ENCODE data around the gene FLAD1.

DNA sequence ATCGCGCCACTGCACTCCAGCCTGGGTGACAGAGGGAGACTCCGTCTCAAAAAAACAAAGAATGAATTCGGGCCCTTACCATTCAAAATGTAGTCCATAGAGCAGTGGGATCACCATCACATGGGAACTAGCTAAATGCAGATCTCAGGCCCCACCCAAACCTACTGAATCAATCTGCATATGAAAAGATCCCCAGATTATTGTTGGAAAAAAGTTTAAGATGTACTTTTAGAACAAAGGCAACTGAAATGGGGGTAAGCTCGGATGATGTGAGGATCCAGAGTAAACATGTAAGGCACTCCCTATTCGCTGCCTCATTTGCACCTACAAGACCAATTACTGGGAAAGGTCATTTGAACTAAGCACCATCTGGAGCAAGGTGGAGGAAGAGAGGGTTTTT, 803 bp upstream of the FLAD1 start:
- TF ChIP-seq, protein P1, sequence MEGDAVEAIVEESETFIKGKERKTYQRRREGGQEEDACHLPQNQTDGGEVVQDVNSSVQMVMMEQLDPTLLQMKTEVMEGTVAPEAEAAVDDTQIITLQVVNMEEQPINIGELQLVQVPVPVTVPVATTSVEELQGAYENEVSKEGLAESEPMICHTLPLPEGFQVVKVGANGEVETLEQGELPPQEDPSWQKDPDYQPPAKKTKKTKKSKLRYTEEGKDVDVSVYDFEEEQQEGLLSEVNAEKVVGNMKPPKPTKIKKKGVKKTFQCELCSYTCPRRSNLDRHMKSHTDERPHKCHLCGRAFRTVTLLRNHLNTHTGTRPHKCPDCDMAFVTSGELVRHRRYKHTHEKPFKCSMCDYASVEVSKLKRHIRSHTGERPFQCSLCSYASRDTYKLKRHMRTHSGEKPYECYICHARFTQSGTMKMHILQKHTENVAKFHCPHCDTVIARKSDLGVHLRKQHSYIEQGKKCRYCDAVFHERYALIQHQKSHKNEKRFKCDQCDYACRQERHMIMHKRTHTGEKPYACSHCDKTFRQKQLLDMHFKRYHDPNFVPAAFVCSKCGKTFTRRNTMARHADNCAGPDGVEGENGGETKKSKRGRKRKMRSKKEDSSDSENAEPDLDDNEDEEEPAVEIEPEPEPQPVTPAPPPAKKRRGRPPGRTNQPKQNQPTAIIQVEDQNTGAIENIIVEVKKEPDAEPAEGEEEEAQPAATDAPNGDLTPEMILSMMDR (IDR thresholded peaks at IDR 0.05; ENCODE audit: low read depth, low read length) = no peak
- TF ChIP-seq EZH2phosphoT487 (IDR thresholded peaks at IDR 0.05; ENCODE audit: low read depth) = no peak
